ENCODE results near the gene SPSB3.
"Not testable (repeated sequence)": the region's sequence is repeated elsewhere in the genome, so short reads cannot be mapped to it uniquely, and the experiment has no call there.

Gene SPSB3

DNA sequence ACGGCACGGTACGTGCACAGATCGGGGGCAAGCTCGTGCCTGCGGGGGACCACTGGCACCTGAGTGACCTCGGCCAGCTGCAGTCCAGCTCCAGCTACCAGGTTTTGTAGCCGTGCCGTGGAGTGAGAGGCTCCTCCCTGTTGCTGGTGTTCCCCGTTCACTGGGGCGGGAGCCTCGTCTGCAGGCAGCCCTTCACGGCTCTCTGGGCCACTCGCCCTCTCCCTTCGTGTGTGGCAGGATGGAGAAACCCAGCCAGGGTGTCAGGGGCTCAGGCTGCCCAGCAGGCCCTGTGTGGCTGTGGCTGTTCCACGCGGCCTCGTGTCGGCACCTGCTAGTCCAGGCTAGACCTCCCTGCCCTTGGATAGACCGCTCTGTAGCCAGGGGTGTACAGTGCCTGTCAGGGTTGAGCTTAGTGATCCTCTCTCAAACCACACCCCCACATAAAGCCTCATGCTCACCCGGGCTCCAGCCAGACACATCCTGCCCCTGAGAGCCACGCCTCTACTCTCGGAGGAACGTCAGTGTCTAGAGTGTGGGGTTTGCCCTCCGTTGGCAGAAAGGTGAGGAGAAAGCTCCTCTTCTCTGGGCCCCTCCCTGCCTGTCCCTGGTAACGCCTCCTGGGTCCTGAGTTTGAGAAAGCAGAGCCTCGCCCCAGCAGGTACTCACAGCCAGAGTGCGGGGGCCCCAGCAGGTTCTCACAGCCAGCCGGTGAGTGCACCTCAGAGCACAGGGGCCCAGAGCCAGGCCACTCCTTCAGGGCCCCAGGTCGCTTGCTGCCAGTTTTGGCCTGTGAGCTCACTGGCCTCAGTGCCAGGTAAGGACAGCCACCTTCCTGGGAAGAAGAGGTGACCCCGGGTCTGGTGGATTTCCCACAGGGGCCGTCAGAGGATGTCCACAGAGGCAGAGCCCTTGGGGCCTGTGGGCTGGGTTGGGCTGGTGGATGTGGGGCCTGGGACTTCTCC is 38.7 kb downstream of the SPSB3 start:
- DNase-seq (ENCODE audit: low read depth in 2 of 2) = no peak

DNA sequence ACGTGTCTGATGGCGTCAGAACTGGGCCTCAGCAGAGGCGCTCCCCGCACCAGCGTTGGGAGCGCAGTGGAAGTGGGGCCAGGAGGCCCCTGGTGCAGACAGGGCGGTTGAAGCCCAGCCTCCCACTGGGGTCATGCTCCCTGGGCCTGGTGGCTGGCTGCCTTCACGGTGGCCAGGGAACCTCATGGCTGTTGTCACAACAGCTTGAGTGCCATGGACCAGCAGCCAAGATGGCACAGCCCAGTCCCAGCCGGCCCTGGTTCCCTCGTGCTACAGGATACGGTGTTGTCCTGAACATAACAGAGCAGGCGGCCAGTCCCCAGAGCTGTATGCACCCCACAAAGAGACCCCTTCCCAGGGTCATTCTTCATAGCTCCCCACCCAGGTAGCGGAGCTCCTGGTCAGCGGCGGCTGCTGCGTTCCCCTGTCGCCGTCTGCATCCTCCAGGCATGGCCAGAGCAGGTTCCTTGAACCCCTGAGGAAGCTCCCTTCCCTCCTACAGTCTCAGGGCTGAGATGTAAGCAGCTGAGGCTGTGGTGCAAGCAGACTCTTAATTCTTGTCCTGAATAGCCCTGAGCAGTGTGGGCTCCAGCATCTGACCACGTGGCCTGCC is 40.7 kb downstream of the SPSB3 start:
- DNase-seq (ENCODE audit: low read depth in 2 of 2) = no peak

DNA sequence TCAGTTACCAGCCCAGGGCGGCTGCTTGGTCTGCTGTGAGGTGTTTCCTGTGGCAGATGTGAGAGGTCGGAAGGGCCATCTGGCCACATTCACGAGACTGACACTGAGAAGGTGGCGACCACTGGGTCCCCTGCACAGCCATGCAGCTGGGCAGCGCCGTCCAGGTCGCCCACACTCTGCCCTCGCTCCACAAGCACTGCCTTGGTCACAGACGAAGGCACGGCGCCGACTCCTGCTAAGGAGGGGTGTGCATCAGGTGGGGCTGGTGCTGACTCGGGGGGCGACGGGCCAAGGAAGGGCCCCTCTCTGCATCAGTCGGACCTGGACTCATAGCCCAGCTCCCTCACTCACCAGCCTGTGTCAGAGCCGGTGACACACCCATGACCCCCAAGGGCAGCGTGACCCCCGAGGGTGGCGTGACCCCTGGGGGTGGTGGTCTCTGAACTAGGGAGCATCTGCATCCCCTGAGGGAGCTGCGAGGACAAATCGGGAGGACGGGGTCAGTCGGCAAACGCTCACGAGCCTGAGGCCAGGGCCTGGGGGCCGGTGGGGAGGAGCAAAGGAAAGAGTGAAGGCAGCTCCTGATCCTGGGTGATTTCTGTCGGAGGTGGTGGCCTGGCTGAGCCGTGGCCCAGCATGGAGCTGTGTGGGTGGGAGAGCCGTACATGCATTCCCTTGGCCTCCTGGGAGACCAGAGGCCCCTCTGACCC is 41.4 kb downstream of the SPSB3 start:
- DNase-seq (ENCODE audit: low read depth in 2 of 2) = no peak

DNA sequence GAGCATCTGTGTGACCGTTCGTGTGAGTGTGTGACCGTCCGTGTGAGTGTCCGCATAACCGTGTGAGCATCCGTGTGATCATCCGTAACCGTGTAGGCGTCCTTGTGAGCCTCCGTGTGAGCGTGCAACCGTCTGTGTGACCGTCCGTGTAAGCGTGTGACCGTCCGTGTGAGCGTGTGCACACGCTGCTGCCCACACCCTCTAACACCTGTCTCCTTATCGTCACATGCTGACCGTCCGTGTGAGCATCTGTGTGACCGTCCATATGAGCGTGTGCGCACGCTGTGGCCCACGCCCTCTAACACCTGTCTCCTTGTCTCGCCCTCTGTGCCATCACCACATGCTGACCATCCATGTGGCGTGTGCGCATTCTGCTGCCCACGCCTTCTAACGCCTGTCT is 42.1 kb downstream of the SPSB3 start:
- DNase-seq (ENCODE audit: low read depth in 2 of 2) = no peak

DNA sequence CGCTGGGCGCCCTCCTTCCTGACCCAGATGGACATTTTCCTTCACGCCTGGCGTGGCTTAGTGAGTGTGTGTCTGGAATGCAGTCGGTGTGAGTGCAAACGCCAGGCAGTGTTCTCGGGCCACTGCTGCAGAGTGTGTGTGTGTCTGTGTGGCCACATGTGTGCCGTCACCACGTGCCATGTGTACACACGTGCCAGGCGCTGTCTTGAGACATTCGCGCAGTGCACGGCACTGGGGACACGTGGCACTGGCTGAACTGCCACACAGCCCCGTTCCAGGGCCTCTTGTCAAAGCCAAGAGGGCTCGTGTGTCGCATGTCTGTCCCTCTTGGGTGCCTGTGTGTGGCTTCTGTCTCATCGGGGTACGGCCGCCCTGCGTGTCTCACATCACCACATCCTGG is 47.6 kb downstream of the SPSB3 start:
- DNase-seq (ENCODE audit: low read depth in 2 of 2) = no peak

DNA sequence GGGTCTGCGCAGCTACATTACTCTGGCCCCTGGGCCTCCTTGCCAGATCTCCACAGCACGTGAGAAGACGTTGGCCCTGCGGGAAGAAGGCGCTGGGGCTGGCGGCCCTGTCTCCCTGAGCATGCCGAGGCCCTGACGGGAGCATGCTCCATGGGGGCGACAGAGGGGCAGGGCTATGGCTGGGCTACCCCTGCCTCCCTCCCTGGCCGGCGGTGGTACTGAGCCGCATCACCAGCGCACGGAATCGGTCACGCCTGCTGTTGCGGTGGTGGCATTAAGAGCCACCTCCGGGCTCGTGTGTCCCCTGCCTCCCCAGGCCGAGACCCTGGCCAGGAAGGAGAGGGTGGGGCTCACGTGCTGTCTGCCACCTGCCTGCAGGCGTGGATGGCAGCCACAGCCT is 48.2 kb downstream of the SPSB3 start:
- no peak for DNase-seq (ENCODE audit: low read depth in 2 of 2)

DNA sequence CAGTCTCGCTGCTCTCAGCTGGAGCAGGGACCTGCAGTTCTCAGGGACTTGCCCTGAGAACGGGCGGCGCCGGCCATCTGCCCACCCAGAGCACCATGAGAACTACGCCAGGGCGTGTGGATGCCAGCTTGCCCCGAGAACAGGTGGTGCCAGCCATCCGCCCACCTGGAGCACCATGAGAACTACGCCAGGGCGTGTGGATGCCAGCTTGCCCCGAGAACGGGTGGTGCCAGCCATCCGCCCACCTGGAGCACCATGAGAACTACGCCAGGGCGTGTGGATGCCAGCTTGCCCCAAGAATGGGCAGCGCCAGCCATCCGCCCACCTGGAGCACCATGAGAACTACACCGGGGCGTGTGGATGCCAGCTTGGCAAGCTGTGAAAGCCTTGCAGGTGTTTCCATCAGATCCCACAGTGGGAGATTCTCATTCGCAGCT is 49.8 kb downstream of the SPSB3 start:
- DNase-seq (ENCODE audit: low read depth in 2 of 2) = not testable (repeated sequence)

DNA sequence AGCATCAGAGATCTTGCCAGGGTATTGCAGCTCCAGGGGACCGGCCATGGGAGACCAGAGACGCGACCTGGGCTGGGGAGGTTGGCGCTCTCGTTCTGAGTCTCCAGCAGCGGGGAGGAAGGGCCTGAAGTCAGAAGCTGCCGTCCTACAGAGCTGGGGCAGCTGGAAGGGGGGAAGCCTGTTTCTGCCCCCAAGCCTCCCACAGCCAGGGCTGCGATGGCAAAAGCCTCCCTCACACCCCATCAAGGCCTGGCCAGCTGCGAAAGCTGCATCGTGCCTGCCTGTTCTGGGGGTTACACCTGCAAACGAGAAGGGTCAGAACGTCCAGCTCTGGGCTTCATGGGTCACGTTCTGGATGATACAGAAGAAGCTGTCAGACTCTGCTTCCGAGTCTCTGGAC is 50.3 kb downstream of the SPSB3 start:
- DNase-seq (ENCODE audit: low read depth in 2 of 2) = no peak

DNA sequence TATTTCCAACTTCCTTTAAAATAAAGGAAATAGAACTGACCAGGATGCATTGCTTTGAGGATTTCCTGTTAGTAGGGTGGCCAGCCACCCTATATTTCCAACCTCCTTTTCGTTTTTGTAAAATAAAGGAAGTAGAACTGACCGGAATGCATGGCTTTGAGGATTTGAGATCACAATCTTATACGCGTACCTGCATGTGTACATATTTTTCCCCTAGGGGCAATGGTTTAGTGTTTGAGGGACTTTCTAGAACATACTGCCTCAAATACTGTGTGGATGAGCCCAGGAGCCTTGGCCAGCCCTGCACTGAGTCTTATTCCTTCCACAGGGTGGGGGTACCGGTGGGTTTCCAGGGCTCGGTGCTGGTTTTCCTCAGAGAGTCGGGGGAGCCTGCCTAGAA is 50.8 kb downstream of the SPSB3 start:
- DNase-seq (ENCODE audit: low read depth in 2 of 2) = no peak

DNA sequence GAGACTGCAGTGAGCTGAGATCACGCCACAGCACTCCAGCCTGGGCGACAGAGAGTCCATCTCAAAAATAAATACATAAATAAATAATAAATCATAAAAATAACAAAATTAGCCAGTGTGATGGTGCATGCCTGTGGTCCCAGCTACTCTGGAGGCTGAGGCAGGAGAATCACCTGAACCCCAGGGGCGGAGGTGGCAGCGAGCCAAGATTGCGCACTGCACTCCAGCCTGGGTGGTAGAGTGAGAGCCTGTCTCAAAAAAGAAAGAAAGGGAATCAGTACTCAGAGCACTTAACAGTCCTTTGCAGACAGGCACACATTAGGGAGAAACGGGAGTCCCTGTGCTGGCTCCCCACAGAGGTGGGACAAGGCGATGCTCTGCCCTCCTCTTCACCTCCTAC is 51.3 kb downstream of the SPSB3 start:
- DNase-seq (ENCODE audit: low read depth in 2 of 2) = no peak

DNA sequence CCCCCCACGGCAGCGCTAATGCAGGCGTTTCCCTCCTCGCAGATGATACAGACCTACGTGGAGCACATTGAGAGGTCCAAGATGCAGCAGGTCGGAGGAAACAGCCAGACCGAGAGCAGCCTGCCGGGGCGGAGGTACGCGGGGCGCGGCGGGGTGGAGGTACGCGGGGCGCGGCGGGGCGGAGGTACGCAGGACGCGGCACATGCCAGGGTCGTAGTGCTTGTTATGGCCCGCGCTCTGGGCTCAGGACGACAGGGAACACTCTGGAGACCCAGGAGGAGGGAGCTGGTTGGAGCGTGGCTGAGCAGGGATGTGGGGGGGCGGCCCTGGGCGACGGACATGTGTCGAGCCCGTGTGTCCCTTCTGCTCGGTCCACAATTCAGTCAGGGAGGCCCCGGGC is 52.9 kb downstream of the SPSB3 start:
- no peak for DNase-seq (ENCODE audit: low read depth in 2 of 2)

DNA sequence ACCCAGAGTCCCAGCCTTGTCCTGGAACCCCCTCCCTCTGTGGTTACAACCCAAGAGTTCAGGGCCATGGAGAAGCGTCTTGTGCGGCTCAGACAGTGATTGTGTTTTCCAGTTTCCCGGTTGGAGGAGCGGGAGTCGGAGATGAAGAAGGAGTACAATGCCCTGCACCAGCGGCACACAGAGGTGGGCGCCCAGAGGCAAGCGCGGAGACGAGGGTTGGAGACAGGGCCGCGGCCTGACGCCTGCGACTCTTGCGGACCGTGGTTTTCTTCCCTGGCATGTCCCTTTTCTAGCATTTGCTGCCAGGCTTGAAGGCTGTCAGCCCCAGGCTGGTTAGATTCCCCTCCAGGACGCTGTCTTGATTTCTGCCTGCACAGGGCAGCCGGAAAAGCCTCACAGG is 53.3 kb downstream of the SPSB3 start:
- DNase-seq (ENCODE audit: low read depth in 2 of 2) = no peak

DNA sequence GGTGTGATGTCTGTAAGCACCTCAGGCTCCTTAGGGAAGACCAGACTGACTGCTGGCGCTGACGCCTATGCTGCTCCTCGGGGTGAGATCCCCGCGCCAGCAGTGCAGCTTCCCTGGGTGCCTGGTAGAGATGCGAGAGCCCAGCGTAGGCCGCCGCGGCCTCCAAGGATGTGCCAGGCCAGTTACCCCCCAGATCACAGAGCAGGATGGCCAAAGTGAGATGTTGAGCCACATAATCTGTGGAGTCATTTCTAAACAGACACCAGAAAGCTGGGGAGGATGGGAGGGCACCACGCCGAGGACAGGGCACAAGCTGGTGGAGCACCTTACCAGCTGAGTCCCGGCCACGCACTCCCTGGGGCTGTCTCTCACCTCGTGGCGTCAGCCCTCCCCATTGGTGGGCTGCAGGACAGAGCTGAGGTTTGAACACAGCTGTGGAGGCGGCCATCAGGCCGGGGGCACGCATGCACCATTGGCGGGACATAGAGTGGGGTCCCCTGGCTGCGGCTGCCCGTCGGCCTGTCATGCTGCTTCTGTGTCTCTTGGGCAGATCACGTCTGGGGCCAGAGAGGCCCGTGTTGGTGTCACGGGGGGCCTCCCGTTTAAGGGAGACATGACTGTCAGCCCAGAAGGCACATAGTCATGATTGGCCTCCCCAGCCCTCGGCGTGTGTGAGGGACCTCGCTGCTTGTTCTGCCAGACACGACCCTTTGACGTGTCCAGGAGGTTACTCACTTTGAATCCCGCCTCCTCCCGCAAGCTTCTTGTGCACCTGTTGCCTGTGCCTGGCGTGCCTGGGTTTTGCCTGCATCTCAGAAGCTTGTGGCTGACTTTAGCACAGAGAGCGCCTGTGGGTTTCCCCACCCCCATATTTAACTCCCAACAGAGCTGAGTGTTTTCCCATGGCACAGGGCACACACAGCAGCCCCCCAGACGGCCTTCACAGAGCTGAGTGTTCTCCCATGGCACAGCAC is 54.4 kb downstream of the SPSB3 start:
- no peak for DNase-seq (ENCODE audit: low read depth in 2 of 2)

Data from stimulated activated CD8-positive, alpha-beta memory T cell treated with anti-CD3 and anti-CD28 coated beads, Interleukin-15, amount 100 ng/mL, for 48 hours (primary cell).